HL-60 (cell line): ENCODE data around the gene GPALPP1.

Experiments used
- DNase-seq, 2 experiments: peaks; one replicate each; pipeline ENCODE4 v3.0.0-alpha.2; 2010 to 2020; ENCODE audit warnings: low read depth in 1 of 2, low spot score in 1 of 2
- H3K27ac ChIP-seq: fragments of 250-450 bp; sonication (Bioruptor Pico); replicated peaks from 2 replicates; pipeline ENCODE4 v1.5.1; 2020; ENCODE audit warnings: mild to moderate bottlenecking, moderate library complexity
- H3K27me3 ChIP-seq: fragments of 250-450 bp; sonication (Bioruptor Pico); 2 replicates; pipeline ENCODE4 v1.5.1; 2021; ENCODE audit warnings: mild to moderate bottlenecking, moderate library complexity; ENCODE audit not compliant: insufficient read depth, poor library complexity, severe bottlenecking
- H3K4me3 ChIP-seq: replicated peaks from 2 replicates; pipeline ENCODE4 v1.5.1; 2011; ENCODE audit warnings: mild to moderate bottlenecking, control low read depth, low read length; ENCODE audit not compliant: insufficient read depth
- GABPA ChIP-seq: IDR thresholded peaks from 2 replicates; pipeline ENCODE4 v1.6.1; 2012; ENCODE audit warnings: low read depth
- POLR2AphosphoS5 ChIP-seq: IDR thresholded peaks from 2 replicates; pipeline ENCODE4 v1.6.1; 2012; ENCODE audit warnings: low read depth
- SPI1 ChIP-seq: IDR thresholded peaks from 2 replicates; pipeline ENCODE4 v1.6.1; 2012; ENCODE audit warnings: low read depth, mild to moderate bottlenecking, borderline replicate concordance
- TF ChIP-seq, protein P1 (sequence below): IDR thresholded peaks from 2 replicates; pipeline ENCODE4 v1.6.1; 2012; ENCODE audit warnings: low read depth; ENCODE audit not compliant: insufficient replicate concordance
- TF ChIP-seq, protein P2 (sequence below): IDR thresholded peaks from one replicate; pipeline ENCODE4 v1.5.1; 2011; ENCODE audit warnings: low read length, control low read depth, inconsistent platforms; ENCODE audit not compliant: insufficient read depth

The GPALPP1 gene

DNA sequence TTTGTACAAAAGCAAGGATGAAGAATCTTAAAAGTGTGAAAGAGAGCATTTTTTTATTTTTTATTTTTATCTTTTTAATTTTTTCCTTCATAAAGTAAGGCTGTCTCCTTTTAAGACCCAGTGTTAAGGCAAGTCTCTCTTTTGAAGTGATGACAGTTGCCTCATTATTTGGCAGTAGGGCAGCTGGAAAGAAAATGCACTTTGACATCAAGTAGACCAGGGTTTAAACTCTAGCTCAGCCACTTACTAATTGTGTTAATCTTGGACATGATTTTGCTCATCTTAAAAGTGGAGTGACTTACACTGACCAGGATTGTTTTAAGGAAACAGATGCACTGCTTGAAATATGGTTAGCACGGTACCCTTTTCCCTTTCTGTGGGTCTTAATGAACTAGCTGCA is 18.5 kb downstream of the GPALPP1 start:
- no peak overlapping the region for H3K27ac ChIP-seq
- no peak for DNase-seq

DNA sequence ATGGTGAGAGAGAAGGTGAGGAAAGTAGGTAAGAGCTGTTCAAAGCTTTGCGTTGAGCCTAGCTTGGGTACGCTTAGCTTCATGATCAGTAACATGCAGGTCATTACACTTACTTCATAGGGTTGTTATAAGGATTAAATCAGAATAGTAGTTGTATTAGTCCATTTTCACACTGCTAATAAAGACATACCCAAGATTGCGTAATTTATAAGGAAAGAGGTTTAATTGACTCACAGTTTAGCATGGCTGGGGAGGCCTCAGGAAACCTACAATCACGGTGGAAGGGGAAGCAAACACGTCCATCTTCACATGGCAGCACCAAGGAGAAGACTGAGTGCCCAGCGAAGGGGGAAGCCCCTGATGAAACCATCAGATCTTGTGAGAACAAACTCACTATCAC is 21.9 kb downstream of the GPALPP1 start:
- Histone ChIP-seq H3K27ac (no peak overlapping the region), H3K4me3 (no peak overlapping the region), H3K27me3 (no peaks in the 10 kb centered on the region)
- no peak for DNase-seq
- TF ChIP-seq, protein P1, sequence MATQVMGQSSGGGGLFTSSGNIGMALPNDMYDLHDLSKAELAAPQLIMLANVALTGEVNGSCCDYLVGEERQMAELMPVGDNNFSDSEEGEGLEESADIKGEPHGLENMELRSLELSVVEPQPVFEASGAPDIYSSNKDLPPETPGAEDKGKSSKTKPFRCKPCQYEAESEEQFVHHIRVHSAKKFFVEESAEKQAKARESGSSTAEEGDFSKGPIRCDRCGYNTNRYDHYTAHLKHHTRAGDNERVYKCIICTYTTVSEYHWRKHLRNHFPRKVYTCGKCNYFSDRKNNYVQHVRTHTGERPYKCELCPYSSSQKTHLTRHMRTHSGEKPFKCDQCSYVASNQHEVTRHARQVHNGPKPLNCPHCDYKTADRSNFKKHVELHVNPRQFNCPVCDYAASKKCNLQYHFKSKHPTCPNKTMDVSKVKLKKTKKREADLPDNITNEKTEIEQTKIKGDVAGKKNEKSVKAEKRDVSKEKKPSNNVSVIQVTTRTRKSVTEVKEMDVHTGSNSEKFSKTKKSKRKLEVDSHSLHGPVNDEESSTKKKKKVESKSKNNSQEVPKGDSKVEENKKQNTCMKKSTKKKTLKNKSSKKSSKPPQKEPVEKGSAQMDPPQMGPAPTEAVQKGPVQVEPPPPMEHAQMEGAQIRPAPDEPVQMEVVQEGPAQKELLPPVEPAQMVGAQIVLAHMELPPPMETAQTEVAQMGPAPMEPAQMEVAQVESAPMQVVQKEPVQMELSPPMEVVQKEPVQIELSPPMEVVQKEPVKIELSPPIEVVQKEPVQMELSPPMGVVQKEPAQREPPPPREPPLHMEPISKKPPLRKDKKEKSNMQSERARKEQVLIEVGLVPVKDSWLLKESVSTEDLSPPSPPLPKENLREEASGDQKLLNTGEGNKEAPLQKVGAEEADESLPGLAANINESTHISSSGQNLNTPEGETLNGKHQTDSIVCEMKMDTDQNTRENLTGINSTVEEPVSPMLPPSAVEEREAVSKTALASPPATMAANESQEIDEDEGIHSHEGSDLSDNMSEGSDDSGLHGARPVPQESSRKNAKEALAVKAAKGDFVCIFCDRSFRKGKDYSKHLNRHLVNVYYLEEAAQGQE: no peak
- TF ChIP-seq SPI1: no peak
- TF ChIP-seq POLR2AphosphoS5: no peak
- TF ChIP-seq, protein P2, sequence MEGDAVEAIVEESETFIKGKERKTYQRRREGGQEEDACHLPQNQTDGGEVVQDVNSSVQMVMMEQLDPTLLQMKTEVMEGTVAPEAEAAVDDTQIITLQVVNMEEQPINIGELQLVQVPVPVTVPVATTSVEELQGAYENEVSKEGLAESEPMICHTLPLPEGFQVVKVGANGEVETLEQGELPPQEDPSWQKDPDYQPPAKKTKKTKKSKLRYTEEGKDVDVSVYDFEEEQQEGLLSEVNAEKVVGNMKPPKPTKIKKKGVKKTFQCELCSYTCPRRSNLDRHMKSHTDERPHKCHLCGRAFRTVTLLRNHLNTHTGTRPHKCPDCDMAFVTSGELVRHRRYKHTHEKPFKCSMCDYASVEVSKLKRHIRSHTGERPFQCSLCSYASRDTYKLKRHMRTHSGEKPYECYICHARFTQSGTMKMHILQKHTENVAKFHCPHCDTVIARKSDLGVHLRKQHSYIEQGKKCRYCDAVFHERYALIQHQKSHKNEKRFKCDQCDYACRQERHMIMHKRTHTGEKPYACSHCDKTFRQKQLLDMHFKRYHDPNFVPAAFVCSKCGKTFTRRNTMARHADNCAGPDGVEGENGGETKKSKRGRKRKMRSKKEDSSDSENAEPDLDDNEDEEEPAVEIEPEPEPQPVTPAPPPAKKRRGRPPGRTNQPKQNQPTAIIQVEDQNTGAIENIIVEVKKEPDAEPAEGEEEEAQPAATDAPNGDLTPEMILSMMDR: no peak
- no peak for TF ChIP-seq GABPA

More for the DNA sequence above, 18.5 kb downstream of the GPALPP1 start:
- Histone ChIP-seq H3K27me3 (no peaks in the 10 kb centered on the region), H3K4me3 (no peak overlapping the region)
- TF ChIP-seq POLR2AphosphoS5 (no peak), SPI1 (no peak), GABPA (no peak)
- TF ChIP-seq, protein P2: no peak
- TF ChIP-seq, protein P1: no peak

DNA sequence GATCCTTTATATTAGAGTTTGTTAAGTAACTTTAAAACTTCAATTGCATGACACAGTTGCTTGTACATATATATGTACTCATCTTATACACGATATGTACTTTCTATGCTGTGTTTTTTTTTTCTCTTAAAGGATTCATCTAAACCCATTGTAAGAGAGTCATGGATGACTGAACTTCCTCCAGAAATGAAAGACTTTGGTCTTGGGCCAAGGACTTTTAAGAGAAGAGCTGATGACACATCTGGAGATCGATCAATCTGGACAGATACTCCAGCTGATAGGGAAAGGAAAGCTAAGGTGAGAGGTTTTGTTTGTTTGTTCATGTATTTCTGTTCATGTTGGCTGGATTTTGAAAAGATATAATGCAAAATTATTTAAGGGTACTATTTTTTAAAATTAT is 26.0 kb downstream of the GPALPP1 start:
- Histone ChIP-seq H3K27me3 (no peaks in the 10 kb centered on the region), H3K27ac (no peak overlapping the region), H3K4me3 (no peak overlapping the region)
- DNase-seq: no peak
- TF ChIP-seq GABPA (no peak), POLR2AphosphoS5 (no peak), SPI1 (no peak)
- TF ChIP-seq, protein P2: no peak
- TF ChIP-seq, protein P1: no peak
